GM12878 (cell line): ENCODE measurements around the gene MARS1. TPM values are rescaled to one million over a fixed set of nuclear protein-coding genes. Genes with fewer than 3 reads are reported as not detected.

Experiments used
- ATAC-seq: fragments of 200-7000 bp; cut with Tn5 transposase; 3 replicates; pipeline ENCODE4 v1.9.1; 2020; ENCODE audit warnings: mild to moderate bottlenecking, moderate library complexity
- BruUV-seq: library from RNA; stranded (reverse); fragments of 400-500 nt; replicated peaks from 2 replicates; lab custom pipeline; 2021; lab: Mats Ljungman, UMichigan
- CTCF ChIA-PET: fragments of 300-600 bp; sonication (Branson Sonifier 250); formaldehyde crosslinking; extraction: SDS; loops from one replicate; lab custom pipeline; 2021; ENCODE audit warnings: inconsistent platforms; lab: Yijun Ruan, JAX
- POLR2A ChIA-PET: fragments of 350-600 bp; formaldehyde crosslinking; extraction: SDS; loops from one replicate; lab custom pipeline; 2021; ENCODE audit warnings: inconsistent platforms; lab: Charles Lee
- RAD21 ChIA-PET: fragments of 300-600 bp; sonication (Branson Sonifier 250); formaldehyde crosslinking; loops from one replicate; lab custom pipeline; 2023; ENCODE audit warnings: antibody characterized with exemption; ENCODE audit not compliant: unreplicated experiment; lab: Charles Lee
- SMC1A ChIA-PET: fragments of 300-600 bp; sonication (Branson Sonifier 250); formaldehyde crosslinking; loops from one replicate; lab custom pipeline; 2023; ENCODE audit not compliant: unreplicated experiment, uncharacterized antibody; lab: Charles Lee
- DNase-seq: peaks from one replicate; pipeline ENCODE4 v3.0.0-alpha.2; 2011; ENCODE audit warnings: low read depth, low spot score
- FAIRE-seq: peaks from 3 replicates; lab custom pipeline; 2011; peaks lifted over from hg19 to GRCh38; lab: Jason Lieb, UNC
- H2AFZ ChIP-seq: 2 replicates; pipeline ENCODE4 v1.6.0; 2011; ENCODE audit warnings: low read depth, low read length, control low read depth; ENCODE audit not compliant: control insufficient read depth
- H3K27ac ChIP-seq: 2 replicates; pipeline ENCODE4 v1.5.1; 2011; ENCODE audit warnings: control low read depth; ENCODE audit not compliant: control insufficient read depth, insufficient read depth
- H3K27me3 ChIP-seq, 2 experiments: replicated peaks in 1 of 2; 2 replicates each; pipeline versions ENCODE4 v1.6.0 to v1.6.1; 2011; ENCODE audit warnings: low read length in 1 of 2; ENCODE audit not compliant: control insufficient read depth in 2 of 2, insufficient read depth in 2 of 2
- H3K36me3 ChIP-seq, 2 experiments: 2 replicates each; pipeline ENCODE4 v1.5.1; 2011; ENCODE audit warnings: low read length in 1 of 2; ENCODE audit not compliant: control insufficient read depth in 2 of 2, insufficient read depth in 2 of 2
- H3K4me1 ChIP-seq: 2 replicates; pipeline ENCODE4 v1.6.1; 2011; ENCODE audit warnings: mild to moderate bottlenecking, low read length, moderate library complexity, mixed read lengths; ENCODE audit not compliant: control insufficient read depth, insufficient read depth
- H3K4me2 ChIP-seq: 2 replicates; pipeline ENCODE4 v1.6.0; 2011; ENCODE audit warnings: control low read depth; ENCODE audit not compliant: control insufficient read depth, insufficient read depth
- H3K4me3 ChIP-seq: fragments of 200-600 bp; sonication (generic); 2 replicates; pipeline ENCODE4 v1.5.1; 2016
- H3K79me2 ChIP-seq: 2 replicates; pipeline ENCODE4 v1.6.0; 2011; ENCODE audit warnings: low read length; ENCODE audit not compliant: control insufficient read depth, insufficient read depth
- H3K9ac ChIP-seq: 2 replicates; pipeline ENCODE4 v1.8.0; 2011; ENCODE audit warnings: low read length, control low read depth, mixed read lengths; ENCODE audit not compliant: control insufficient read depth, insufficient read depth
- H3K9me3 ChIP-seq: replicated peaks from 3 replicates; pipeline ENCODE4 v1.5.1; 2011; ENCODE audit warnings: mild to moderate bottlenecking, low read length; ENCODE audit not compliant: control insufficient read depth, insufficient read depth
- H4K20me1 ChIP-seq: 2 replicates; pipeline ENCODE4 v1.6.0; 2011; ENCODE audit not compliant: control insufficient read depth, insufficient read depth
- ASH2L ChIP-seq: fragments of 300-600, 200-600 bp; sonication (generic); IDR thresholded peaks from 2 replicates; pipeline ENCODE4 v1.6.1; 2017; ENCODE audit warnings: low read depth, mild to moderate bottlenecking, borderline replicate concordance
- CHD1 ChIP-seq: IDR thresholded peaks from 2 replicates; pipeline ENCODE4 v1.6.1; 2012; ENCODE audit warnings: low read depth, low read length, improper control_type of control experiment
- CREM ChIP-seq: IDR thresholded peaks from 2 replicates; pipeline ENCODE4 v1.6.1; 2014; ENCODE audit warnings: antibody characterized with exemption, low read depth
- FOS ChIP-seq: IDR thresholded peaks from 3 replicates; pipeline ENCODE4 v1.6.1; 2011; ENCODE audit warnings: borderline replicate concordance; ENCODE audit not compliant: insufficient read length; ENCODE audit errors: extremely low read depth
- MTA2 ChIP-seq: fragments of 450-650 bp; IDR thresholded peaks from 2 replicates; pipeline ENCODE4 v1.6.1; 2016; ENCODE audit warnings: low read depth, mild to moderate bottlenecking, moderate library complexity
- MXI1 ChIP-seq: fragments of 150-350 bp; IDR thresholded peaks from 2 replicates; pipeline ENCODE4 v1.6.1; 2011; ENCODE audit warnings: low read depth, mild to moderate bottlenecking, inconsistent platforms, low read length, improper control_type of control experiment
- NBN ChIP-seq: fragments of 450-650 bp; IDR thresholded peaks from 2 replicates; pipeline ENCODE4 v1.6.1; 2016
- PAX5 ChIP-seq: IDR thresholded peaks from 2 replicates; pipeline ENCODE4 v1.6.1; 2011; ENCODE audit warnings: low read depth, low read length, borderline replicate concordance
- POLR2AphosphoS5 ChIP-seq: IDR thresholded peaks from 2 replicates; pipeline ENCODE4 v1.6.1; 2011; ENCODE audit warnings: mild to moderate bottlenecking, low read length, inconsistent platforms
- WRNIP1 ChIP-seq: IDR thresholded peaks from 2 replicates; pipeline ENCODE4 v1.6.1; 2011; ENCODE audit warnings: low read depth, low read length, improper control_type of control experiment, borderline replicate concordance
- ZBED1 ChIP-seq: IDR thresholded peaks from 2 replicates; pipeline ENCODE4 v1.6.1; 2016; ENCODE audit warnings: borderline replicate concordance
- WGBS: methylation state at CpG from one replicate; pipeline ENCODE4 v1.1.6; 2016; ENCODE audit warnings: low lambda C conversion rate; ENCODE audit not compliant: insufficient replicate concordance, insufficient coverage; ENCODE audit errors: missing lambda C conversion rate; 5-methylcytosine and 5-hydroxymethylcytosine counted together
- in situ Hi-C: fragments of 300-500 bp; cut with MboI; formaldehyde crosslinking; loops from 9 replicates; pipeline ENCODE4 v1.14.3; 2018; ENCODE audit warnings: mixed read lengths
- intact Hi-C: fragments of 100-400 bp; cut with micrococcal nuclease; formaldehyde crosslinking; loops from one replicate; pipeline ENCODE4 v1.14.2; 2022; ENCODE audit not compliant: unreplicated experiment
- polyA plus RNA-seq, 11 experiments: library from polyadenylated mRNA; depleted of rRNA in 4 of 11; unstranded in 6 of 11; stranded (reverse) in 5 of 11; fragments of >200 nt; fragmentation: Nextera tagmentation in 4 of 11; fragmentation: Illumina TruSeq in 1 of 11; extraction: Ambion mirVana in 4 of 11; extraction: Trizol in 1 of 11; gene quantifications; 1 replicate in 1 of 11; 2 replicates in 10 of 11; pipeline versions ENCODE4 v1.2.1 to v1.2.3, GENCODE V29; 2011 to 2016; ENCODE audit warnings: inconsistent platforms in 2 of 11, missing spikeins in 2 of 11, low read depth in 1 of 11
- total RNA-seq, 4 experiments: library from RNA; depleted of rRNA in 3 of 4; stranded (reverse); fragments of >200 nt in 3 of 4; fragmentation: Illumina TruSeq in 1 of 4; extraction: Trizol in 1 of 4; gene quantifications; 2 replicates each; pipeline versions ENCODE4 v1.2.1 to v1.2.3, GENCODE V29; 2013 to 2021
- TF ChIP-seq, protein P1 (sequence below): IDR thresholded peaks from 2 replicates; pipeline ENCODE4 v1.6.1; 2012; ENCODE audit warnings: low read depth, low read length, improper control_type of control experiment
- TF ChIP-seq, protein P2 (sequence below): IDR thresholded peaks from 2 replicates; pipeline ENCODE4 v1.6.1; 2011; ENCODE audit warnings: low read depth, low read length, improper control_type of control experiment, borderline replicate concordance
- TF ChIP-seq, protein P3 (sequence below): IDR thresholded peaks from 2 replicates; pipeline ENCODE4 v1.6.1; 2012; ENCODE audit warnings: mild to moderate bottlenecking, low read depth, low read length

The MARS1 gene
- total and polyA plus RNA-seq, 10 of the 15 experiments (the other 5 are each of a cell fraction or from before 2014, with no cell fraction given): 72.3 to 270 (median 153) TPM

DNA sequence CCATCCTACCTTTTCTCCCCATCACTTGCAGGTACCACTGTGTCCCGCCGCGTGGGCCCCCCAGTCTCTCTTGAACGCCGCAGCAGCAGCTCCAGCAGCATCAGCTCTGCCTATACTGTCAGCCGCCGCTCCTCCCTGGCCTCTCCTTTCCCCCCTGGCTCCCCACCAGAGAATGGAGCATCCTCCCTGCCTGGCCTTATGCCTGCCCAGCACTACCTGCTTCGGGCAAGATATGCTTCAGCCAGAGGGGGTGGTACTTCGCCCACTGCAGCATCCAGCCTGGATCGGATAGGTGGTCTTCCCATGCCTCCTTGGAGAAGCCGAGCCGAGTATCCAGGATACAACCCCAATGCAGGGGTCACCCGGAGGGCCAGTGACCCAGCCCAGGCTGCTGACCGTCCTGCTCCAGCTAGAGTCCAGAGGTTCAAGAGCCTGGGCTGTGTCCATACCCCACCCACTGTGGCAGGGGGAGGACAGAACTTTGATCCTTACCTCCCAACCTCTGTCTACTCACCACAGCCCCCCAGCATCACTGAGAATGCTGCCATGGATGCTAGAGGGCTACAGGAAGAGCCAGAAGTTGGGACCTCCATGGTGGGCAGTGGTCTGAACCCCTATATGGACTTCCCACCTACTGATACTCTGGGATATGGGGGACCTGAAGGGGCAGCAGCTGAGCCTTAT, 17.4 kb upstream of the MARS1 start:
- no peak overlapping the region for H3K27ac ChIP-seq
- H3K4me1 ChIP-seq: peaks cover 8% of the 10 kb centered on the region
- no peaks in the 10 kb centered on the region for H3K27me3 ChIP-seq
- H3K79me2 ChIP-seq: peaks cover 10% of the 10 kb centered on the region
- ChIA-PET RAD21 (interaction anchor here (1.4 kb wide), 1 partner anchor 11 kb away, joined by 3 read pairs; no protein-coding TSS in a partner anchor), POLR2A (interaction anchor here (0.5 kb wide), 1 partner anchor 43 kb away, joined by 3 read pairs; no protein-coding TSS in a partner anchor), SMC1A (no interaction called here), CTCF (interaction anchor here (1.5 to 2.0 kb wide), 4 partner anchors 10 to 17 kb away, joined by 3 to 6 read pairs (median 5); partner anchors contain the start of genes ARHGAP9, GLI1 and INHBE)
- H3K9ac ChIP-seq: no peak overlapping the region
- H3K9me3 ChIP-seq: no peaks in the 10 kb centered on the region
- H3K36me3 ChIP-seq: peaks cover 1 to 33% of the 10 kb centered on the region in 2 experiments
- in situ Hi-C loops (no loop called here), intact Hi-C loops (loop anchor here (10.0 kb wide), 1 partner anchor 284 kb away; the partner anchor contains the start of genes CDK4 and MARCHF9)
- TF ChIP-seq CHD1 (no peak), MTA2 (no peak), CREM (no peak), WRNIP1 (no peak), ZBED1 (no peak), MXI1 (no peak), PAX5 (no peak), NBN (no peak), POLR2AphosphoS5 (no peak), FOS (no peak), ASH2L (no peak)
- TF ChIP-seq, protein P1, sequence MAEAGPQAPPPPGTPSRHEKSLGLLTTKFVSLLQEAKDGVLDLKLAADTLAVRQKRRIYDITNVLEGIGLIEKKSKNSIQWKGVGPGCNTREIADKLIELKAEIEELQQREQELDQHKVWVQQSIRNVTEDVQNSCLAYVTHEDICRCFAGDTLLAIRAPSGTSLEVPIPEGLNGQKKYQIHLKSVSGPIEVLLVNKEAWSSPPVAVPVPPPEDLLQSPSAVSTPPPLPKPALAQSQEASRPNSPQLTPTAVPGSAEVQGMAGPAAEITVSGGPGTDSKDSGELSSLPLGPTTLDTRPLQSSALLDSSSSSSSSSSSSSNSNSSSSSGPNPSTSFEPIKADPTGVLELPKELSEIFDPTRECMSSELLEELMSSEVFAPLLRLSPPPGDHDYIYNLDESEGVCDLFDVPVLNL: no peak
- TF ChIP-seq, protein P2, sequence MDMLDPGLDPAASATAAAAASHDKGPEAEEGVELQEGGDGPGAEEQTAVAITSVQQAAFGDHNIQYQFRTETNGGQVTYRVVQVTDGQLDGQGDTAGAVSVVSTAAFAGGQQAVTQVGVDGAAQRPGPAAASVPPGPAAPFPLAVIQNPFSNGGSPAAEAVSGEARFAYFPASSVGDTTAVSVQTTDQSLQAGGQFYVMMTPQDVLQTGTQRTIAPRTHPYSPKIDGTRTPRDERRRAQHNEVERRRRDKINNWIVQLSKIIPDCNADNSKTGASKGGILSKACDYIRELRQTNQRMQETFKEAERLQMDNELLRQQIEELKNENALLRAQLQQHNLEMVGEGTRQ: no peak
- TF ChIP-seq, protein P3, sequence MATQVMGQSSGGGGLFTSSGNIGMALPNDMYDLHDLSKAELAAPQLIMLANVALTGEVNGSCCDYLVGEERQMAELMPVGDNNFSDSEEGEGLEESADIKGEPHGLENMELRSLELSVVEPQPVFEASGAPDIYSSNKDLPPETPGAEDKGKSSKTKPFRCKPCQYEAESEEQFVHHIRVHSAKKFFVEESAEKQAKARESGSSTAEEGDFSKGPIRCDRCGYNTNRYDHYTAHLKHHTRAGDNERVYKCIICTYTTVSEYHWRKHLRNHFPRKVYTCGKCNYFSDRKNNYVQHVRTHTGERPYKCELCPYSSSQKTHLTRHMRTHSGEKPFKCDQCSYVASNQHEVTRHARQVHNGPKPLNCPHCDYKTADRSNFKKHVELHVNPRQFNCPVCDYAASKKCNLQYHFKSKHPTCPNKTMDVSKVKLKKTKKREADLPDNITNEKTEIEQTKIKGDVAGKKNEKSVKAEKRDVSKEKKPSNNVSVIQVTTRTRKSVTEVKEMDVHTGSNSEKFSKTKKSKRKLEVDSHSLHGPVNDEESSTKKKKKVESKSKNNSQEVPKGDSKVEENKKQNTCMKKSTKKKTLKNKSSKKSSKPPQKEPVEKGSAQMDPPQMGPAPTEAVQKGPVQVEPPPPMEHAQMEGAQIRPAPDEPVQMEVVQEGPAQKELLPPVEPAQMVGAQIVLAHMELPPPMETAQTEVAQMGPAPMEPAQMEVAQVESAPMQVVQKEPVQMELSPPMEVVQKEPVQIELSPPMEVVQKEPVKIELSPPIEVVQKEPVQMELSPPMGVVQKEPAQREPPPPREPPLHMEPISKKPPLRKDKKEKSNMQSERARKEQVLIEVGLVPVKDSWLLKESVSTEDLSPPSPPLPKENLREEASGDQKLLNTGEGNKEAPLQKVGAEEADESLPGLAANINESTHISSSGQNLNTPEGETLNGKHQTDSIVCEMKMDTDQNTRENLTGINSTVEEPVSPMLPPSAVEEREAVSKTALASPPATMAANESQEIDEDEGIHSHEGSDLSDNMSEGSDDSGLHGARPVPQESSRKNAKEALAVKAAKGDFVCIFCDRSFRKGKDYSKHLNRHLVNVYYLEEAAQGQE: no peak
- H3K4me3 ChIP-seq: no peak overlapping the region
- over 99% methylated on average over 14 of the region's 14 CpGs for WGBS
- no peak overlapping the region for H3K4me2 ChIP-seq
- H4K20me1 ChIP-seq: no peaks in the 10 kb centered on the region
- no peak for FAIRE-seq
- H2AFZ ChIP-seq: no peak overlapping the region
- no TSS peak for BruUV-seq
- ATAC-seq: no peak
- DNase-seq: no peak
